NCI-H1930 (cell line): ENCODE measurements around the gene TBXT.

Experiments used
- DNase-seq, 2 experiments: peaks; one replicate each; lab custom pipeline; 2025; lab: John Stamatoyannopoulos, UW

TBXT gene

DNA sequence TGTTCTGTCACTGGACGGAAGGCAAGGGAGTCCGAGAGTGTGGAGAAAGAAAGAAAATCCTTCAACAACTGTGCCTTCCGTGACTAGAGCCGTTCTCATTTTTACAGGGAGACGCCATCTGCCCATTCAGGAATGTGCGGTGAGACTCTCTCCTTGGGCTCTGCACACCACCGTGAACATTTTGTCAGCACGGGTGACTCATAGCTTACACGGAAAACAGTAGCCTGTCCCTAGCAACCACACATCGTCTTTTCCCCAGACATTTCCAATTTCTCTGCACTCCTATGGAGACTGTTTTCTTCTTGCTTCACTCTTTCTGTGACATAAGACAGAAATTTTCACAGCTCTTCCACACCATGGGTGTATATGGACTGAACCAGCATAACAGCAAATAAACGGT is 55.1 kb downstream of the TBXT start:
- DNase-seq, result no peak

DNA sequence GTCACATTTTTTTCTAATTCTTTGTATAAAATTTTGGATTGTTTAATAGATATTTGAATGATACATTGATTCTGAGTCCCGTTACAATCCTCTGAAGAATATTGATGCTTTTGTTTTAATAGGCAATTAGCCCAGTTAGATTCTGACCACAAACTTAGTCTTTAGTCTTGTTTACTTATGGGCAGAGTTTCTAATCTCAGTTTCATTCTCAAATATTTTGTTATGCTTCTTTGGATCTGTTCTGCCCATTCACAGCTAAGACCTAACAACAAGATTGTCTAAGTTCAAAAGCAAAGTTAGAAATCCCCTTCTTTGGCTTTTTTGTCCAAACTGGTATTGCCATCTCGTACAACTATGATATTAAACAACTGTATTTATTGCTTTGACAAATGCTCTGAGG is 58.0 kb downstream of the TBXT start:
- DNase-seq, result no peak
